ENCODE results near the gene NUP93.

The NUP93 gene

GRCh38 chr16:56828647-56829046 is 98.7 kb downstream of the NUP93 start:
- ATAC-seq = no peak
- no peak overlapping the region for H3K27ac Mint-ChIP-seq
- H3K4me1 Mint-ChIP-seq = no peaks in the 10 kb centered on the region
- H3K9me3 Mint-ChIP-seq = no peaks in the 10 kb centered on the region
- peaks cover 60% of the 10 kb centered on the region for H3K36me3 Mint-ChIP-seq
- no peak overlapping the region for H3K4me3 Mint-ChIP-seq
- no peaks in the 10 kb centered on the region for H3K27me3 Mint-ChIP-seq

GRCh38 chr16:56830669-56831068 is 100.7 kb downstream of the NUP93 start:
- no peak overlapping the region for H3K4me3 Mint-ChIP-seq
- peaks cover 56% of the 10 kb centered on the region for H3K36me3 Mint-ChIP-seq
- H3K9me3 Mint-ChIP-seq = no peaks in the 10 kb centered on the region
- H3K27me3 Mint-ChIP-seq = no peaks in the 10 kb centered on the region
- no peak for ATAC-seq
- no peak overlapping the region for H3K27ac Mint-ChIP-seq
- H3K4me1 Mint-ChIP-seq = no peaks in the 10 kb centered on the region

GRCh38 chr16:56832768-56833167 is 102.8 kb downstream of the NUP93 start:
- Mint-ChIP-seq H3K9me3 (no peaks in the 10 kb centered on the region), H3K36me3 (peaks cover 61% of the 10 kb centered on the region), H3K27ac (peak overlapping the region; percentile 40), H3K4me1 (no peaks in the 10 kb centered on the region), H3K4me3 (no peak overlapping the region), H3K27me3 (no peaks in the 10 kb centered on the region)
- no peak for ATAC-seq

GRCh38 chr16:56833243-56833970 is 103.5 kb downstream of the NUP93 start:
- H3K36me3 Mint-ChIP-seq = peaks cover 67% of the 10 kb centered on the region
- no peaks in the 10 kb centered on the region for H3K27me3 Mint-ChIP-seq
- H3K27ac Mint-ChIP-seq = peak overlapping the region; percentile 40
- H3K9me3 Mint-ChIP-seq = no peaks in the 10 kb centered on the region
- no peaks in the 10 kb centered on the region for H3K4me1 Mint-ChIP-seq
- ATAC-seq = no peak
- H3K4me3 Mint-ChIP-seq = no peak overlapping the region

GRCh38 chr16:56835320-56835719 is 105.4 kb downstream of the NUP93 start:
- Mint-ChIP-seq H3K27me3 (no peaks in the 10 kb centered on the region), H3K4me3 (no peak overlapping the region), H3K36me3 (peaks cover 73% of the 10 kb centered on the region), H3K9me3 (no peaks in the 10 kb centered on the region), H3K4me1 (no peaks in the 10 kb centered on the region), H3K27ac (no peak overlapping the region)
- no peak for ATAC-seq

GRCh38 chr16:56836410-56837230 is 106.7 kb downstream of the NUP93 start:
- Mint-ChIP-seq H3K27me3 (no peaks in the 10 kb centered on the region), H3K4me1 (no peaks in the 10 kb centered on the region), H3K4me3 (no peak overlapping the region), H3K36me3 (peaks cover 73% of the 10 kb centered on the region), H3K9me3 (no peaks in the 10 kb centered on the region), H3K27ac (no peak overlapping the region)
- no peak for ATAC-seq

- Mint-ChIP-seq H3K36me3 (peaks cover 71% of the 10 kb centered on the region), H3K9me3 (no peaks in the 10 kb centered on the region), H3K4me3 (no peak overlapping the region), H3K27ac (no peak overlapping the region), H3K4me1 (no peaks in the 10 kb centered on the region), H3K27me3 (no peaks in the 10 kb centered on the region)
- no peak for ATAC-seq
Observed at GRCh38 chr16:56838622-56839337, 108.9 kb downstream of the NUP93 start.

GRCh38 chr16:56841233-56841632 is 111.3 kb downstream of the NUP93 start:
- no peaks in the 10 kb centered on the region for H3K4me1 Mint-ChIP-seq
- H3K27ac Mint-ChIP-seq = no peak overlapping the region
- no peak for ATAC-seq
- no peaks in the 10 kb centered on the region for H3K9me3 Mint-ChIP-seq
- H3K27me3 Mint-ChIP-seq = no peaks in the 10 kb centered on the region
- H3K4me3 Mint-ChIP-seq = no peak overlapping the region
- H3K36me3 Mint-ChIP-seq = peaks cover 82% of the 10 kb centered on the region

- no peak overlapping the region for H3K27ac Mint-ChIP-seq
Observed at GRCh38 chr16:56841659-56842058, 111.7 kb downstream of the NUP93 start.

GRCh38 chr16:56842133-56842532 is 112.2 kb downstream of the NUP93 start:
- no peak overlapping the region for H3K27ac Mint-ChIP-seq
- H3K27me3 Mint-ChIP-seq = no peaks in the 10 kb centered on the region
- H3K4me1 Mint-ChIP-seq = peaks cover 6% of the 10 kb centered on the region
- H3K4me3 Mint-ChIP-seq = no peak overlapping the region
- no peaks in the 10 kb centered on the region for H3K9me3 Mint-ChIP-seq
- ATAC-seq = no peak
- H3K36me3 Mint-ChIP-seq = peaks cover 82% of the 10 kb centered on the region

More at GRCh38 chr16:56841659-56842058, 111.7 kb downstream of the NUP93 start:
- no peak overlapping the region for H3K4me3 Mint-ChIP-seq
- H3K9me3 Mint-ChIP-seq = no peaks in the 10 kb centered on the region
- peaks cover 1% of the 10 kb centered on the region for H3K4me1 Mint-ChIP-seq
- no peaks in the 10 kb centered on the region for H3K27me3 Mint-ChIP-seq
- ATAC-seq = no peak
- H3K36me3 Mint-ChIP-seq = peaks cover 82% of the 10 kb centered on the region

GRCh38 chr16:56844056-56844455 is 114.1 kb downstream of the NUP93 start:
- Mint-ChIP-seq H3K27ac (no peak overlapping the region), H3K4me3 (no peak overlapping the region), H3K4me1 (peaks cover 18% of the 10 kb centered on the region), H3K9me3 (no peaks in the 10 kb centered on the region), H3K36me3 (peaks cover 65% of the 10 kb centered on the region), H3K27me3 (no peaks in the 10 kb centered on the region)
- no peak for ATAC-seq

- Mint-ChIP-seq H3K4me3 (no peak overlapping the region), H3K9me3 (no peaks in the 10 kb centered on the region), H3K27ac (peak overlapping the region; percentile 87), H3K27me3 (no peaks in the 10 kb centered on the region), H3K36me3 (peaks cover 32% of the 10 kb centered on the region), H3K4me1 (peaks cover 26% of the 10 kb centered on the region)
- ATAC-seq = peak; percentile 67
Observed at GRCh38 chr16:56847173-56847910, 117.4 kb downstream of the NUP93 start.

GRCh38 chr16:56848029-56848936 is 118.4 kb downstream of the NUP93 start:
- no peak for ATAC-seq
- peaks cover 25% of the 10 kb centered on the region for H3K36me3 Mint-ChIP-seq
- H3K4me1 Mint-ChIP-seq = peaks cover 26% of the 10 kb centered on the region
- peak overlapping the region; percentile 87 for H3K27ac Mint-ChIP-seq
- no peaks in the 10 kb centered on the region for H3K9me3 Mint-ChIP-seq
- no peaks in the 10 kb centered on the region for H3K27me3 Mint-ChIP-seq
- H3K4me3 Mint-ChIP-seq = no peak overlapping the region

Measured in stimulated activated memory B cell treated with anti-CD40 and anti-IgM and Interleukin-4, amounts not matched to agents 10 μg/mL and 1 μg/mL and 100 μg/mL, for 72 hours (primary cell).